Measurements from ENCODE around the gene BANK1. TPM values are rescaled to one million over a fixed set of nuclear protein-coding genes. Genes with fewer than 3 reads are reported as not detected.

Gene BANK1
- total RNA-seq, 1 donor from 2014 or later: 0.19 TPM

DNA sequence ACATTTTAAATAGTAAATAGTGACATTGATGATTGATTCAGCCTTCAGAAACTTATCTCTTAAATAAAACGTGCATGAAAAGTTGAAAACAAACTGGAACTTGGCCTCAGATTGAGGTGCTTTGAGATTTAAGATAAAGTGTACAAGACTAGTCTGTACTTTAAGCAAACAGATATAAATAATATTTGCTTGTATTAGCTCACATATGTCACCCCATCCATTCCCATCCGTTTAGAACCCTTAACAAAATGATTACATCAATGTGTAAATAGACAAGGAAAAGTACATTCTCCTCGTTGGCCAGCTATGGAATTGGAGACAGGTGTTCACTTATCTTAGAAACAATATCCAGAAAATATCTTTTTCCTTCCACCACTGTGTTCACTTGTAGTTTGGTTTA lies 130.8 kb downstream of the BANK1 start:
- H2AFZ ChIP-seq (replicated peaks): no peak overlapping the region
- no peaks in the 10 kb centered on the region for H3K79me2 ChIP-seq (ENCODE audit: low read depth)
- no peak overlapping the region for H3K4me3 Mint-ChIP-seq
- no peaks in the 10 kb centered on the region for H3K4me1 ChIP-seq
- TF ChIP-seq EZH2 (IDR thresholded peaks at IDR 0.05) (no peak), EZH2phosphoT487 (IDR thresholded peaks at IDR 0.05) (no peak)
- TF ChIP-seq, protein P1, sequence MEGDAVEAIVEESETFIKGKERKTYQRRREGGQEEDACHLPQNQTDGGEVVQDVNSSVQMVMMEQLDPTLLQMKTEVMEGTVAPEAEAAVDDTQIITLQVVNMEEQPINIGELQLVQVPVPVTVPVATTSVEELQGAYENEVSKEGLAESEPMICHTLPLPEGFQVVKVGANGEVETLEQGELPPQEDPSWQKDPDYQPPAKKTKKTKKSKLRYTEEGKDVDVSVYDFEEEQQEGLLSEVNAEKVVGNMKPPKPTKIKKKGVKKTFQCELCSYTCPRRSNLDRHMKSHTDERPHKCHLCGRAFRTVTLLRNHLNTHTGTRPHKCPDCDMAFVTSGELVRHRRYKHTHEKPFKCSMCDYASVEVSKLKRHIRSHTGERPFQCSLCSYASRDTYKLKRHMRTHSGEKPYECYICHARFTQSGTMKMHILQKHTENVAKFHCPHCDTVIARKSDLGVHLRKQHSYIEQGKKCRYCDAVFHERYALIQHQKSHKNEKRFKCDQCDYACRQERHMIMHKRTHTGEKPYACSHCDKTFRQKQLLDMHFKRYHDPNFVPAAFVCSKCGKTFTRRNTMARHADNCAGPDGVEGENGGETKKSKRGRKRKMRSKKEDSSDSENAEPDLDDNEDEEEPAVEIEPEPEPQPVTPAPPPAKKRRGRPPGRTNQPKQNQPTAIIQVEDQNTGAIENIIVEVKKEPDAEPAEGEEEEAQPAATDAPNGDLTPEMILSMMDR (IDR thresholded peaks at IDR 0.05): no peak
- no peak overlapping the region for H3K4me2 ChIP-seq
- H3K4me3 ChIP-seq: no peak overlapping the region
- H3K27ac ChIP-seq: no peak overlapping the region
- no peaks in the 10 kb centered on the region for H3K36me3 ChIP-seq
- H3K9me3 Mint-ChIP-seq: no peaks in the 10 kb centered on the region
- no peak overlapping the region for H3K9ac ChIP-seq
- H3K9me3 ChIP-seq (ENCODE audit: low read depth): no peaks in the 10 kb centered on the region
- no peaks in the 10 kb centered on the region for H3K27me3 Mint-ChIP-seq (ENCODE audit: insufficient read depth, low read depth)
- H3F3A ChIP-seq (ENCODE audit: low read depth): no peaks in the 10 kb centered on the region
- no peaks in the 10 kb centered on the region for H4K20me1 ChIP-seq (ENCODE audit: low read depth)
- H3K36me3 Mint-ChIP-seq: no peaks in the 10 kb centered on the region
- peaks cover 2% of the 10 kb centered on the region for H3K4me1 Mint-ChIP-seq
- H3K27ac Mint-ChIP-seq: no peak overlapping the region
- DNase-seq (ENCODE audit: low spot score): no peak
- H3K27me3 ChIP-seq: no peaks in the 10 kb centered on the region

DNA sequence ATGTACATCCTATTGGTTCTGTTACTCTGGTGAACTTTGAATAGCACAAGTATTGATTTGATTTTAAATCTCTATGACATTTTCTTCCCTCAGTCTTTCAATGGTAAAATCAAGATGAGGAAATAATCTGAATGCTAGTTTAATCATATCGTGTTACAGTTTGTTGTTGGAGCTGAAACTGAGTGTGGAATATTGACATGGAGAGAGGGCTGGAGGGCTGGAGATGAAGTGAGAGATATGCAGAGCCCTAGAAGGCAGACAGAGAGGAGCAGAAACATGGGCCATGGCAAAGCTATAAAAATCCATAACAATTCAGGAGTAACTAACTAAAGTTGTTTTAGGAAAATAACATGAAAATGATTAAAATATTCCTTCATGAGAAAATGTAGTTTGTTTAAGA lies 141.1 kb downstream of the BANK1 start:
- H3K4me3 Mint-ChIP-seq: no peak overlapping the region
- Histone ChIP-seq H3K4me1 (no peaks in the 10 kb centered on the region), H3K9ac (no peak overlapping the region), H3K36me3 (no peaks in the 10 kb centered on the region), H3K4me3 (no peak overlapping the region), H3K9me3 (ENCODE audit: low read depth) (no peaks in the 10 kb centered on the region), H2AFZ (replicated peaks) (no peak overlapping the region), H3K4me2 (no peak overlapping the region), H3K79me2 (ENCODE audit: low read depth) (no peaks in the 10 kb centered on the region), H3F3A (ENCODE audit: low read depth) (peaks cover 6% of the 10 kb centered on the region), H3K27me3 (no peaks in the 10 kb centered on the region), H4K20me1 (ENCODE audit: low read depth) (no peaks in the 10 kb centered on the region), H3K27ac (no peak overlapping the region)
- no peaks in the 10 kb centered on the region for H3K36me3 Mint-ChIP-seq
- no peaks in the 10 kb centered on the region for H3K27me3 Mint-ChIP-seq (ENCODE audit: insufficient read depth, low read depth)
- peaks cover 9% of the 10 kb centered on the region for H3K4me1 Mint-ChIP-seq
- no peak for TF ChIP-seq EZH2 (IDR thresholded peaks at IDR 0.05)
- TF ChIP-seq, protein P1 (IDR thresholded peaks at IDR 0.05): no peak
- no peak for TF ChIP-seq EZH2phosphoT487 (IDR thresholded peaks at IDR 0.05)
- DNase-seq (ENCODE audit: low spot score): no peak
- no peak overlapping the region for H3K27ac Mint-ChIP-seq
- no peaks in the 10 kb centered on the region for H3K9me3 Mint-ChIP-seq

DNA sequence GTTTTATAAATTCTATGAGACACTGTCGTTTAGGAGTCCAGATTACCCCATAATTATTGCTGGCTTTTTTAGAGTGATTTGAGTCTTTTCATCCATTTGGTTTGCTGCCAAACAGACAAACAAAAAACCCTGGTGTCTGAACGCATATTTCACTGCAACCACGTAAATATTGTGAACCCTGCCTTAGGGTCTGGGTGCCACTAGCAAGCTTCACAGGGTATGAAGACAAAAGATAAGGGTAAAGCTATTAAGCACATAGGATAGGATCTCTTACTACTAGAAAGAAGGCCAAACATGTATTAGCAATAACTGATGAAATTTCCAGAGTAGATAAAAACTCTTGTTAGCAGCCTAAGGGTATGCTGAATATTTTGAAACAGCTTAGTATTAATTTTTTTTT lies 143.3 kb downstream of the BANK1 start:
- Histone ChIP-seq H3K4me1 (no peaks in the 10 kb centered on the region), H3K9ac (no peak overlapping the region), H3F3A (ENCODE audit: low read depth) (peaks cover 6% of the 10 kb centered on the region), H4K20me1 (ENCODE audit: low read depth) (no peaks in the 10 kb centered on the region), H3K9me3 (ENCODE audit: low read depth) (no peaks in the 10 kb centered on the region), H3K27ac (no peak overlapping the region), H3K4me3 (no peak overlapping the region), H3K4me2 (no peak overlapping the region), H3K27me3 (no peaks in the 10 kb centered on the region), H3K36me3 (no peaks in the 10 kb centered on the region), H3K79me2 (ENCODE audit: low read depth) (no peaks in the 10 kb centered on the region), H2AFZ (replicated peaks) (no peak overlapping the region)
- Mint-ChIP-seq H3K4me1 (peaks cover 9% of the 10 kb centered on the region), H3K27ac (no peak overlapping the region), H3K36me3 (no peaks in the 10 kb centered on the region), H3K4me3 (no peak overlapping the region), H3K9me3 (no peaks in the 10 kb centered on the region), H3K27me3 (ENCODE audit: insufficient read depth, low read depth) (no peaks in the 10 kb centered on the region)
- TF ChIP-seq, protein P1 (IDR thresholded peaks at IDR 0.05): no peak
- TF ChIP-seq EZH2 (IDR thresholded peaks at IDR 0.05): no peak
- no peak for TF ChIP-seq EZH2phosphoT487 (IDR thresholded peaks at IDR 0.05)
- no peak for DNase-seq (ENCODE audit: low spot score)
